Panc1 (cell line): ENCODE measurements around the gene GLT8D1. TPM values are rescaled to one million over a fixed set of nuclear protein-coding genes. Genes with fewer than 3 reads are reported as not detected.

Experiments used
- ATAC-seq: fragments of 200-7000 bp; cut with Tn5 transposase; 2 replicates; pipeline ENCODE4 v1.9.1; 2020; ENCODE audit warnings: mild to moderate bottlenecking, moderate library complexity
- BruUV-seq: library from RNA; stranded (reverse); fragments of 400-500 nt; replicated peaks from 2 replicates; lab custom pipeline; 2021; lab: Mats Ljungman, UMichigan
- CTCF ChIA-PET: fragments of 300-600 bp; sonication (Branson Sonifier 250); formaldehyde crosslinking; loops from one replicate; lab custom pipeline; 2022; ENCODE audit warnings: antibody characterized with exemption; lab: Charles Lee
- POLR2A ChIA-PET: fragments of 300-600 bp; sonication (Branson Sonifier 250); formaldehyde crosslinking; loops from one replicate; lab custom pipeline; 2022; ENCODE audit warnings: antibody characterized with exemption; lab: Charles Lee
- DNase-seq: peaks from one replicate; pipeline ENCODE4 v3.0.0-alpha.2; 2010; ENCODE audit warnings: low read depth, low spot score
- H3K27ac ChIP-seq: 2 replicates; pipeline ENCODE4 v1.5.1; 2011; ENCODE audit warnings: mild to moderate bottlenecking, low read length, inconsistent platforms
- H3K27me3 ChIP-seq: fragments of 200-500 bp; sonication (Bioruptor generic); 2 replicates; pipeline ENCODE4 v1.6.0; 2014; ENCODE audit warnings: low read length, inconsistent platforms; ENCODE audit not compliant: control insufficient read depth, insufficient read depth
- H3K36me3 ChIP-seq: fragments of 200-500 bp; sonication (Bioruptor generic); 2 replicates; pipeline ENCODE4 v1.5.1; 2014; ENCODE audit warnings: inconsistent platforms, mild to moderate bottlenecking, low read length, moderate library complexity; ENCODE audit not compliant: control insufficient read depth, insufficient read depth
- H3K4me1 ChIP-seq: 2 replicates; pipeline ENCODE4 v1.5.1; 2011; ENCODE audit warnings: inconsistent platforms, mild to moderate bottlenecking, low read length, moderate library complexity; ENCODE audit not compliant: control insufficient read depth, insufficient read depth
- H3K4me3 ChIP-seq, 2 experiments: 2 replicates each; pipeline ENCODE4 v1.5.1; 2011 to 2012; ENCODE audit warnings: low read depth in 2 of 2, low read length in 2 of 2, mild to moderate bottlenecking in 2 of 2, inconsistent platforms in 1 of 2, moderate library complexity in 1 of 2
- H3K9me3 ChIP-seq: fragments of 200-500 bp; sonication (Bioruptor generic); 2 replicates; pipeline ENCODE4 v1.5.1; 2014; ENCODE audit warnings: low read depth, mild to moderate bottlenecking, inconsistent platforms, low read length, moderate library complexity; ENCODE audit not compliant: control insufficient read depth, insufficient read depth
- POLR2AphosphoS5 ChIP-seq: IDR thresholded peaks from 2 replicates; pipeline ENCODE4 v1.6.1; 2012; ENCODE audit warnings: mild to moderate bottlenecking, low read depth, low read length, moderate library complexity
- REST ChIP-seq, 2 experiments: IDR thresholded peaks; 2 replicates each; pipeline ENCODE4 v1.6.1; 2011 to 2012; ENCODE audit warnings: low read depth in 2 of 2, control low read depth in 1 of 2, low read length in 1 of 2, mild to moderate bottlenecking in 1 of 2, moderate library complexity in 1 of 2; ENCODE audit not compliant: insufficient read depth in 1 of 2
- SIN3A ChIP-seq: IDR thresholded peaks from 2 replicates; pipeline ENCODE4 v1.6.1; 2012; ENCODE audit warnings: low read depth, mild to moderate bottlenecking, low read length, moderate library complexity, borderline replicate concordance; ENCODE audit not compliant: insufficient read depth
- TCF7L2 ChIP-seq: IDR thresholded peaks from 2 replicates; pipeline ENCODE4 v1.6.1; 2011; ENCODE audit warnings: mild to moderate bottlenecking, low read depth, low read length, inconsistent platforms
- in situ Hi-C: cut with HindIII; loops from 2 replicates; pipeline ENCODE4 v1.10.0; 2016; ENCODE audit warnings: low sequenced_read_pairs, low pct_unique_long_range_greater_than_20kb
- intact Hi-C: fragments of 100-400 bp; cut with micrococcal nuclease; formaldehyde crosslinking; loops from one replicate; pipeline ENCODE4 v1.10.0; 2022; ENCODE audit not compliant: unreplicated experiment
- total RNA-seq: library from RNA; stranded (reverse); gene quantifications from one replicate; pipeline ENCODE4 v1.2.1, GENCODE V29; 2021; ENCODE audit not compliant: unreplicated experiment
- TF ChIP-seq, protein P1 (sequence below): fragments of 450-650 bp; IDR thresholded peaks from 2 replicates; pipeline ENCODE4 v1.5.1; 2017; ENCODE audit warnings: mild to moderate bottlenecking

Gene GLT8D1
- total RNA-seq, 1 experiment from 2014 or later: 51.3 TPM

DNA sequence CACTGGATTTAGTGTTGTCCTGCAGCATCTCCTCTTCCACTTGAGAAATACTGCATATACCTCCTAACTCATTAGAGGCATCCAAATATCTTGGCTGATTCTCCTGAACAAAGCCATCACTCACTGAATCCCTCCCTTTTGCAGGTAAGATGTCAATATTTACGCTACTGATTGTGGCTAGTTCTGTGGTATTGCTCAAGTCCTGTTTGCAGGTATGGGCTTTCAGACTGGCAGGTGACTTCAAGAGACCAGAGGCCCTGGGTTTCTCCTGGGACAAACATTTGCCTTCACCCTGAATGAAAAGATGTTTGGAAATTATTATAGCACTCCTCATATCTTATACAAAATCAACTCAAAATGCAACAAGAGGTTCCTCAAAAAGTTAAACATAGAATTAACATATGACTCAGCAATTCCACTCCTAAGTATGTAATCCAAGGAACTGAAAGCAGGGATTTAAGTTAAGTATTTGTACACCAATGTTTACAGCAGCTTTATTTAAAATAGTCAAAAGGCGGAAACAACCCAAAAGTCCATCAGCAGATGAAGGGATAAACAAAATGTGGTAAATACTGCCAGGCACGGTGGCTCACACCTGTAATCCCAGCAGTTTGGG, 46.6 kb upstream of the GLT8D1 start:
- CTCF ChIA-PET: no interaction called here
- no peaks in the 10 kb centered on the region for H3K9me3 ChIP-seq
- in situ Hi-C loops (no loop called here), intact Hi-C loops (no loop called here)
- ATAC-seq: no peak
- POLR2A ChIA-PET: no interaction called here
- no peak for TF ChIP-seq REST (IDR thresholded peaks at IDR 0.05; ENCODE audit: insufficient read depth in 1 of 2, low read depth in 2 of 2, low read length in 1 of 2)
- TF ChIP-seq TCF7L2: no peak
- TF ChIP-seq, protein P1, sequence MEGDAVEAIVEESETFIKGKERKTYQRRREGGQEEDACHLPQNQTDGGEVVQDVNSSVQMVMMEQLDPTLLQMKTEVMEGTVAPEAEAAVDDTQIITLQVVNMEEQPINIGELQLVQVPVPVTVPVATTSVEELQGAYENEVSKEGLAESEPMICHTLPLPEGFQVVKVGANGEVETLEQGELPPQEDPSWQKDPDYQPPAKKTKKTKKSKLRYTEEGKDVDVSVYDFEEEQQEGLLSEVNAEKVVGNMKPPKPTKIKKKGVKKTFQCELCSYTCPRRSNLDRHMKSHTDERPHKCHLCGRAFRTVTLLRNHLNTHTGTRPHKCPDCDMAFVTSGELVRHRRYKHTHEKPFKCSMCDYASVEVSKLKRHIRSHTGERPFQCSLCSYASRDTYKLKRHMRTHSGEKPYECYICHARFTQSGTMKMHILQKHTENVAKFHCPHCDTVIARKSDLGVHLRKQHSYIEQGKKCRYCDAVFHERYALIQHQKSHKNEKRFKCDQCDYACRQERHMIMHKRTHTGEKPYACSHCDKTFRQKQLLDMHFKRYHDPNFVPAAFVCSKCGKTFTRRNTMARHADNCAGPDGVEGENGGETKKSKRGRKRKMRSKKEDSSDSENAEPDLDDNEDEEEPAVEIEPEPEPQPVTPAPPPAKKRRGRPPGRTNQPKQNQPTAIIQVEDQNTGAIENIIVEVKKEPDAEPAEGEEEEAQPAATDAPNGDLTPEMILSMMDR: no peak
- TF ChIP-seq POLR2AphosphoS5: no peak
- TF ChIP-seq SIN3A: no peak
- BruUV-seq: no TSS peak
- H3K36me3 ChIP-seq: 0 out of 2 replicates have a peak, but pooled peaks cover 3% of the 10 kb centered on the region
- no peak overlapping the region for H3K27ac ChIP-seq
- no peaks in the 10 kb centered on the region for H3K4me1 ChIP-seq
- no peaks in the 10 kb centered on the region for H3K27me3 ChIP-seq
- no peak overlapping the region for H3K4me3 ChIP-seq
- no peak for DNase-seq

DNA sequence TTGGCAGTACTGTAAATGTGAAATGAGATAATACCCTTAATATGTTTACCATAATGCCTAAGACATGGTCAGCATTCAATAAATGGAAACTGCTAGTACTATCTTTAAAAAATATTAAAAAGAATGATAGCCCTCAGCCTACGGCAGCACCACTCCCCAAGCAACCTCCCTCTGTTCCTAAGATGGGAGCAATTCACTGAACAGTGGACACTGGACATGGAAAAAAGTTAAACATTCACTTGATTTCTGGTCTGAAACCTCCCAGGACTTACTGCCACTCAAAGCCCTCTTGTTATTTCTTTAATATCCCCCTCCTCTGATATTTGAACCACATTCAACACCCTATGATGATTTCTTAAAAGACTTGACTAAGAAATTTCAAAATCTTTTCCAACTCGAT, 38.1 kb upstream of the GLT8D1 start:
- DNase-seq (no peak), ATAC-seq (no peak)
- BruUV-seq: no TSS peak
- POLR2A ChIA-PET: no interaction called here
- no peak overlapping the region for H3K27ac ChIP-seq
- CTCF ChIA-PET: no interaction called here
- no peak overlapping the region for H3K4me3 ChIP-seq
- H3K36me3 ChIP-seq: peaks cover 2% of the 10 kb centered on the region; the same call in 1 of the 2 replicates
- intact Hi-C loops: loop anchor here (10.0 kb wide), 1 partner anchor 81 kb away; no protein-coding TSS in a partner anchor
- H3K27me3 ChIP-seq: no peaks in the 10 kb centered on the region
- H3K4me1 ChIP-seq: no peaks in the 10 kb centered on the region
- H3K9me3 ChIP-seq: no peaks in the 10 kb centered on the region
- in situ Hi-C loops: no loop called here
- TF ChIP-seq, protein P1: no peak
- no peak for TF ChIP-seq POLR2AphosphoS5
- no peak for TF ChIP-seq SIN3A
- no peak for TF ChIP-seq REST (IDR thresholded peaks at IDR 0.05; ENCODE audit: insufficient read depth in 1 of 2, low read depth in 2 of 2, low read length in 1 of 2)
- TF ChIP-seq TCF7L2: no peak
